GM12873 (cell line): ENCODE measurements around the gene NCAPH2.

Experiments
- CTCF ChIP-seq: IDR thresholded peaks from 2 replicates; pipeline ENCODE4 v1.5.1; 2012; ENCODE audit warnings: low read depth, mild to moderate bottlenecking, moderate library complexity, low read length, control low read depth; ENCODE audit not compliant: insufficient read depth; ENCODE audit errors: missing control alignments

The NCAPH2 gene

GRCh38 chr22:50573491-50574382, 65.7 kb downstream of the NCAPH2 start:
- TF ChIP-seq CTCF: no peak

- TF ChIP-seq CTCF: no peak
These were observed 66.3 kb downstream of the NCAPH2 start for GRCh38 chr22:50574383-50574755.
